TTC549 (cell line): ENCODE measurements around the gene SLC13A4.
"Not testable (repeated sequence)": the region's sequence is repeated elsewhere in the genome, so short reads cannot be mapped to it uniquely, and the experiment has no call there.

Experiments used
- FAIRE-seq: peaks from 2 replicates; lab custom pipeline; 2012; peaks lifted over from hg19 to GRCh38; lab: Jason Lieb, UNC

The SLC13A4 gene

GRCh38 chr7:135692055-135692454, 35.9 kb downstream of the SLC13A4 start:
- FAIRE-seq: no peak

- no peak for FAIRE-seq
Measured at GRCh38 chr7:135690566-135690965, 37.4 kb downstream of the SLC13A4 start.

GRCh38 chr7:135687466-135687865, 40.5 kb downstream of the SLC13A4 start:
- FAIRE-seq: no peak

- no peak for FAIRE-seq
Measured at GRCh38 chr7:135685306-135686084, 42.5 kb downstream of the SLC13A4 start.

- FAIRE-seq: no peak
Measured at GRCh38 chr7:135684699-135685098, 43.3 kb downstream of the SLC13A4 start.

- no peak for FAIRE-seq
Measured at GRCh38 chr7:135684136-135684535, 43.9 kb downstream of the SLC13A4 start.

- no peak for FAIRE-seq
Measured at GRCh38 chr7:135683609-135684008, 44.4 kb downstream of the SLC13A4 start.

- no peak for FAIRE-seq
Measured at GRCh38 chr7:135682191-135682590, 45.8 kb downstream of the SLC13A4 start.

GRCh38 chr7:135681762-135682161, 46.2 kb downstream of the SLC13A4 start:
- FAIRE-seq: no peak

- no peak for FAIRE-seq
Measured at GRCh38 chr7:135678612-135679575, 49.1 kb downstream of the SLC13A4 start.

GRCh38 chr7:135673360-135673706, 54.7 kb downstream of the SLC13A4 start:
- FAIRE-seq: no peak

GRCh38 chr7:135672560-135673359, 55.2 kb downstream of the SLC13A4 start:
- FAIRE-seq: peak; percentile 58

GRCh38 chr7:135670179-135670578, 57.8 kb downstream of the SLC13A4 start:
- no peak for FAIRE-seq

- FAIRE-seq: no peak
Measured at GRCh38 chr7:135669774-135670173, 58.2 kb downstream of the SLC13A4 start.

GRCh38 chr7:135668852-135669395, 59.1 kb downstream of the SLC13A4 start:
- not testable (repeated sequence) for FAIRE-seq

GRCh38 chr7:135667626-135668025, 60.4 kb downstream of the SLC13A4 start:
- not testable (repeated sequence) for FAIRE-seq

GRCh38 chr7:135666846-135667245, 61.1 kb downstream of the SLC13A4 start:
- no peak for FAIRE-seq

GRCh38 chr7:135666156-135666555, 61.8 kb downstream of the SLC13A4 start:
- no peak for FAIRE-seq

- no peak for FAIRE-seq
Measured at GRCh38 chr7:135665042-135665441, 62.9 kb downstream of the SLC13A4 start.

- no peak for FAIRE-seq
Measured at GRCh38 chr7:135664046-135664589, 63.9 kb downstream of the SLC13A4 start.

GRCh38 chr7:135662373-135663114, 65.4 kb downstream of the SLC13A4 start, which contains the start of gene STMP1:
STMP1 (plus strand) TSS chr7:135662514.
- FAIRE-seq: no peak
